NCI-H2107 treated with DMSO at 0.1 percent for 48 hours (cell line): ENCODE data around the gene KCNQ5.
A peak's percentile ranks its signal among the peaks of the same experiment; 100 is the strongest.
"Not testable (repeated sequence)": the region's sequence is repeated elsewhere in the genome, so short reads cannot be mapped to it uniquely, and the experiment has no call there.

Source experiments
- DNase-seq: peaks from one replicate; lab custom pipeline; 2025; ENCODE audit not compliant: unreplicated experiment; lab: John Stamatoyannopoulos, UW

Gene KCNQ5

DNA sequence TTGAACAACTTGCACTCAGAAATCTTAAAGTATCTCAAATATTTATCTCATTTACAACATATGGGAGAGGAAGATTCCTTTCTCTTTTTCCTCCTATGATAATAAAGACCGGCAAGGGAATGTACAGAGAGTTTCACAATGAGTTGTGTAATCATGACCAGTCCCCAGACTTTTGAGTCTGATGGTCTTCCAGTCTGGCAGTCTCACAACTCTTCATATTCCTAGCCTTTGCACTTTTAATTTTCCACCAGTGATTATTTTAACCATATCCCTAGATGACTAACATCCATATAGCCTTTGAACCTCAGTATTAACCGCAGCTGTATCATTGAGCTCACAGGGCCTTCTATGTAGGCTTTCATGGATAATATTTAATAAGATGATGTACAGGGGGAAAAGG, 324.9 kb downstream of the KCNQ5 start:
- DNase-seq = no peak

DNA sequence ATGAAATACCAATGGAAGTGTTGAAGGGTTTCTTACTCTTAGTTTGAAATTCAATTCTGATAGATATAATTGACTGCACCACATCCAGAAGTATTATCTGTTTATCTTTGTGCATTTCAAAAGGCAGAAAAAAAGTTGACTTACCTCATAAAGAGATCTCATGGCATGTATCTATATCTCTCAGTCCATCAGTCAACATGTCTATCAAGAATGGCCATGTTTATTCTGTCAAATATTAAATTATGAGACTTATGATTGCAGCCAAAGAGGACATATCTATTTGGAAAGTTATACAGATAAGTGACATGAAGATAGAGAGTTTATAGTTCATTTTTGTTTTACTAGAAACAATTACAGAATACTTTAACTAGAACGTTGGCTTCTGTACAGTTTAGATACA, 325.7 kb downstream of the KCNQ5 start:
- no peak for DNase-seq

DNA sequence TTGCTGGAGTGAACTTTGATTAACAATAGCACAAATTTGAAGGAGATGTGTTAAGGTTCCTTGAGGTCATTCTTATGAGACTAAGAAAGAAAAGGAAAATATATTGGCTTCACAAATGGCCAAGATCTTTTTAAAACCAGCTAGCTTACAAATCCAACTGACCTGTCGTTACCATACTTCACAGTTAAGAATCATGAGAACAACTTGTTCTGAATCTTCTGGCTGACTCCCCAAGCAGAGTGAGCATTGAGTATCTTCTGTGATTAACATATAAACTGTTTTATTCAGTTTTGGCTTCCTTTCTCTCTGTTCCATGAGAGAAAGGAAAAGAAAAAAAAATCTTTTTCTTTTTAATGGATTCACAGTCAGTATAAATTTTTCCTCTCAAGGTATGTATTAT, 326.3 kb downstream of the KCNQ5 start:
- DNase-seq = no peak

DNA sequence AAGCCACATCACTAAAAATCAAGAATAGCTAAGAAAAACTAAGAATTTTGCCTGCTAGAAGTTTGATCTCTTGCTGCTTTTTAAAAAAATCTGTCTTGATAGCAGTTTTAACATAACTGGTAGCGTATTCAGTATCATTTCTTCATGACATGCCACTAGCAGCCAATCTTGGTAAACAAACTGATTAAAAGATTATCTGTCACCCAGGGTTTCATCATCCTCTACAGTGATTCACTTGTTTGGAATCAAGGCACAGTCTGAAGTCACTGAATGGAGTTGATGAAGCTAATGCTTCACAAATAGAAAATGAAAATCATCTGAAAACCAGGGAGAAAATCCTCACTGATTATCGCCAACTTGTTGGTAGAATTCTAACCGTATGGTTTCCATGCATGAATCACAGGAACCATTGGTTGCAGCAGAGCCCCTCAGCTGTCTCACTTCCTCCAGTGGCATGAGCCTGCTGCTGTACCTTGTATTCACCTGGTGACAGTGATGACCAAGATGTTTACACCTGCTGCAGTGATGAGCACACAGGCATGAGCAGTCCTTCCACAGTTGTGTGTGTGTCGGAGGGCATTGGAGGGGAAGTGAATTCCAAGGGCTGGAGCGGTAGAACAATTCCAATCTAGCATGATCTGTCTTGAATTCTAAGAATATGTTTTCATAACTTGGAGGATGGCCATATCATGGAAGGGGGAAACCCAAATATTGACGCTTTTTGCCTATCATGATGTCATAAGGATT, 328.4 kb downstream of the KCNQ5 start:
- no peak for DNase-seq

DNA sequence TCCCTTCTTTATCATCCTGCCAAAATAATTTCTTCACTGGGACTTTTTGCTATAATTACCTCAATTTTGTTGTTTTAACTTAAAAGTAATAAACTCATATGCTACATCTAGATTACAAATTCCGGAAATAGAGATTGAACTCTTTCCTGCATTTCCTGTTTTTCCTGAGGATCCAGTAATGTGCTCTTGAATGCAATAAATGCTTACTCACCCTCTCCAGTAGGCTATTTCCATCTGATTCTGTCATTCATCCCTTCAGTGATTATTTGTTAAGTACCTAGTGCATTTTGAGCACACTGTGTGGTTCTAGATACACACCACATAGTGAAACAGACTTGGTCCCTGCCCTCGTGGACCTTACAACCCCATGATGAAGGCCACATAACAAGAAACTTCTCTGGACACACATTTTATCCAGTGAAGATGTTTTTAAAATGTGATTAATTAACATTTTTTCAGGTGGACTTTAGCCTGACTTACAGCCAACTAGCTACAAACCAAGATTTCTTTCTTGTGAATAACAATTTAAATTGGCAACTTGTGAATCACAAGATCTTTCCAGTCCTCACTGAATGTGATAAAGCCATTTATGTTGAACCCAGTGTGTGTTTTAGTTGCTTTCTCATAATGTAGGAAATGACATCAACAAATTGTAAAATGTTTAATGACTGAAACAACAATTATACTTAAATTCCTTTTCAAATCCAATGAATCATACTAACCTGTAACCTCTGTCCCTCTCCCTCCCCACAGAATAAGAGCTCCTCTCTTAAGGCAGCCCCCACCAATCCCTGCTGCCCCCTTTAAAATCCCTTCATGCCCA, 331.2 kb downstream of the KCNQ5 start:
- no peak for DNase-seq

DNA sequence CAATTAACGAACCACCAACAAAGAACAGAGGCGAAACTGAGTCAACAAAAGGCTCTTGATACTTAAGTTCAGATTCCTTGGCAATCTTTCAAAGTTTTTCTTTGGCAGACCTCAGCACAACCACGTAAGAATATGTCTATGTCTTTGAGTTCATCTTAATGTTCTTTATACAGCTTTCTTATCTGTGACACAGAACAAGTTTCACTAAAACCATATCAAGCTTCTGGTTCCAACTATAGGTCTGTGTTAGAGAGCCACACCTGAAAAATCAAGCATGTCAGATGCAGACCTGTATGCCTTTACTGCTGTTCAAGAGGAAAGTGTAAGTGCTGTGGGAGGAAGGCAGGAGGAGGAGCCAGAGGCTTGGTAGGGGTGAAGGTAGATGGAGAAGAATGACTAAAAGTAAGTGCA, 332.1 kb downstream of the KCNQ5 start:
- DNase-seq = no peak

DNA sequence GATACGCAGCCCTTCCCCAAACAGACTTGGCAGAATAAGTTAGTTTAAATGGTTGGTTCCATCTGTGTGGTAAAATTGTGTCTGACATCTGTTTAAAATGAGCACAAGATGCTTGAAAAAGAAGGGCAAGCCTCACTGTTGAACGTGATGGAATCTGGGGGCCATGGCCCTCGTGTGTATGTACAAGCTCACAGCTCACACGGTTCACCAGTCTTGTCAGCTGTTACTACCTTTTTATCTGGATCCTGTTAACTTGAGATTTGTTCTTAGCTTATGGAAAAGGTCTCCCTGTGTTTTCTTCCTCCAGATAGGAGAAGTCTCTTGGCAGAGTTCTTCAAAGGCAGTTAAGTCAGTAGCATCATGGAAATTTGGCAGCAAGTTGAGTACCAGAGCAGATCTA, 332.9 kb downstream of the KCNQ5 start:
- no peak for DNase-seq

DNA sequence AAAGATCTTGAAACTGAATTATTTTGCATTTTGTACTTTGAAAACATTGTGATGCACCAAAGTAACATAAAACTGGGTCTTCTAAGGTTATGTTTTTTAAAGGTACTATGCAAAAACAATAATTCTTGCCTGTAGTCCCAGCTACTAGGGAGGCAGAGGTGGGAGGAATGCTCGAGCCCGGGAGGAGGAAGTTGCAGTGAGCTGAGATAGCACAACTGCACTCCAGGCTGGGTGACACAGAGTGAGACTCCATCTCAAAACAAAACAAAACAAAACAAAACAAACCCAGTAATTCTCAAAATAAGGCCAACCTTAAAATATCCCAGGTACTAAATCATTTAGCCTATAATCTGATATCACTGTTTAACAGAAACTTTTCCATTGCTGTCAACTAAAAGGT, 333.8 kb downstream of the KCNQ5 start:
- DNase-seq = no peak

DNA sequence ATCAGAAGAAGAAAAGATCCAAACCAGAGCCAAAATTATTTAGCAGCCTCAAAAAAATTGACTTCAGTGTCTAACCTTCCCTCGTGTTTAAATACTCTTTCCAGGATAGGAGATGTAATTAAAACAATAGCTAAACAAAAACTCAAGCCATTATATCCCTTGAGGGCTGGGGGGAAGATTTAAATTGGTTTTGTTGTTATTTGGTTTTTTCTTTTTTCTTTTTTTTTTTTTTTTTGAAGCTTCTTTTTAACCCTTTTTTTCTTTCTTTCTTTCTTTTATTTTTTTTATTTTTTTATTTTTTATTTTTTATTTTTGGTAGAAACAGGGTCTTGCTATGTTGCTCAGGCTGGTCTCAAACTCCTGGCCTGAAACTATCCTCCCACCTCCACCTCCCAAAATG, 334.4 kb downstream of the KCNQ5 start:
- DNase-seq = no peak

DNA sequence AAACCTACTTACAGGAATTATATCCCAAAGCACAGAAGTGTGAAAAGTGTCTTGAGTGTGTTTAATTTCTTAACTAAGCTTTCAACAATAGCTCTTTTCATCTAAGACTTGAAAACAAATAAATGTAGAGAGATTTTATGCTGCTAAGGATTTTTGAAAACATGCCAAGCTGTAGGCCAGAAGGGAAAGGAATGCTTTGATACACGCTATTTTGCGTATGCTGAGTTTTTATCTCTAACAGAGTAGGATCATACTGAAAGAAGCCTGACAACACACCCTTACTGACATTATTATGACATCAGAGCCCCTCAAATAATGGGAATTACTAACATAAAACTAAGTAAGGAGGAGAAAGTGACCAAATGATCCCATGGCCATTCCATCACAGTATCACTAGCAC, 338.0 kb downstream of the KCNQ5 start:
- no peak for DNase-seq

DNA sequence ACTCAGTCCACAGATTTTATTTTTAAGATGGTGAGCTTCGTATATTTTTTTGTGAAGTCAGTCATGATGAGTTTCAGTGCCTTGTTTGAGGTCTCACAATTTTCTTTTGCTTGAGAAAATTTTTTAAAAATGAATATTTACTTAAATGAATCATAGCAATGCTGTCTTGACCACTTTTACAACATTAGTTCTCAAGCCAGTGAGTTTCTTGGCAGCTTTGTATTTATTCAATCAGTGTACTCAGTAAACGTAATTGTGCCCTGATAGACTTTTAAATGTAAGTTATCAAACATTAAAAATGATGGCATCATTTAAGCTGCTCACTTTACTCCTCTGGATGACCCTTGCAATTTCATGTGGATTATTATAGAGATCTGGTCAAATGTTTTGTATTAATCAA, 342.1 kb downstream of the KCNQ5 start:
- no peak for DNase-seq

DNA sequence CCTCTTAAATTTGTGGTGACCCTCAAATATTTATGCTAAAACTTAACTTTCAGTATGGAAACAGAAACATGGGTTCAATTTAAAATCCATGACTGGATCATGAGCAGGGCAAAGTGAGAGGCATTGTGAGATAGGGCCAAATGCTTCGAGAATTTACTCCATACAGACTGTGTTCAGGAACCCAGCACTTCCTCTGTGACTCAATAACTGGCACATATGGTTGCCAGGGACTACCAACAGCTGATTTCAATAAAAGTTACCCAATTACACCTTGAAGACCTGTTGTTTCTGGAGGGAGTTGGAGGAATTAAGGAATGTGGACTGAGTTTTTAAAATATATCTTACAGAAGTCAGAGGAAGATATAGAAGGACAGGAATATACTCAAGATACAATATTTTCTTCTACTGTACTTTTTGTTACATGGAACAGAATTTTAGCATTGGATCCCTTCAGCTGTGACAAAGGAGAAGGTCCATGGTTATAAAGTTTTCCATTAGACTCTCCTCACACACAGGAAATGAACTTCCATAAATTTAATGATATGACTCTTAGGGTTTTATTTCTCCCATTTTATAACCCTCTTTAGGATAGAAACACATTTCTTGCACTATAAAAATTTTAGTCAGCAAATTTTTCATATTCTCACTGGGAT, 344.9 kb downstream of the KCNQ5 start:
- no peak for DNase-seq

DNA sequence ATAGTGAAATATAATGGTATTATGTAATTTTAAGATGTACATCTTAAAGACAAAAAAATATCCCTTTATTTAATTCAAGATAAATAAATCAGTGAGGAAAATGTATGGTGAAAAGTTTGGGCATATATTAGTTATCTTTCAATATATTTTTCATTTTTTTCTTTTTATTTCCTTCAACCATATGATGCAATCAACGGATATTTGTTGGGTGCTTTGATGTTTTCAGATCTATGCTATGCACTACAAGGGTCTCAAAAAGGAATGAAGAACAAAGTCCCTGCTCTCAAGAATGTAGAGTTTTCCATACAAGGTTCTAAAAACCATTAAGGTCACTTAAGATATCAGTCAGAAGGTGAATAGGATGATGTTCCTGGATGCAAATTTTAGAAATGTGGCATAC, 345.5 kb downstream of the KCNQ5 start:
- no peak for DNase-seq

DNA sequence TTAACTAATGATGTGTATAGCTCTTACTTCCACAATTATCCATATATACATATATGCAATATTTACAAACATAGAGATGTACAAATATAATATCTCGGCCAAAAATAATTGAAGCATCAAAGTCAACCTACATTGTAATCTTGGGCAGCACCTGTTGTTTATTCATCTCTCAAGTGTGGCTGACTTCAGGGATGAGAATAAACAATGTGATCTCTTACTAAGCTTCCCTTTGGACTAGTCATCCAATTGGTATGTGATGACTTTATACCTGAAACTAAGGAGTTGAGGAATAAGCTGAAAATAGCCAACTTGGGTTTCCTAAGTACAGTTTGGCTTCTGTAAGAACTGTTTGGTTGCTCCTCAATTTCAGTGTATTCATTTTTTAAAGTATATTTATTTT, 346.8 kb downstream of the KCNQ5 start:
- DNase-seq = no peak

DNA sequence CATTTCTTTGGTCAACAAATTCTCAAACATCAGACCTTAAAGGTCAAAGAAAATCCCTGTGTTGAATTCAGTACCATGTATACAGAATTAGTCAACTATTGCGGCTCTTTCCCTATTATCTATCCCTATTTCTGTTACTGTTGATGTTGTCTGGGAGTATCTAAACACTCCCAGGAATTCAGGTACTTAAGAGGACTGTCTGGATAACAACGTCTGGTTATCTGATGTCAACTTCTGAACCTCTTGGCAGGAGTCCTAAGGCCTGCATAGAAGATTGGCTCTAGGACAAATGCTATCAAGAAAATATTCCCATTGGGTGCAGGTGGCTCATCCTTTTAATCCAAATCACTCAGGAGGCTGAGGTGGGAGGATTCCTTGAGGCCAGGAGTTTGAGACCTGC, 347.8 kb downstream of the KCNQ5 start:
- no peak for DNase-seq

DNA sequence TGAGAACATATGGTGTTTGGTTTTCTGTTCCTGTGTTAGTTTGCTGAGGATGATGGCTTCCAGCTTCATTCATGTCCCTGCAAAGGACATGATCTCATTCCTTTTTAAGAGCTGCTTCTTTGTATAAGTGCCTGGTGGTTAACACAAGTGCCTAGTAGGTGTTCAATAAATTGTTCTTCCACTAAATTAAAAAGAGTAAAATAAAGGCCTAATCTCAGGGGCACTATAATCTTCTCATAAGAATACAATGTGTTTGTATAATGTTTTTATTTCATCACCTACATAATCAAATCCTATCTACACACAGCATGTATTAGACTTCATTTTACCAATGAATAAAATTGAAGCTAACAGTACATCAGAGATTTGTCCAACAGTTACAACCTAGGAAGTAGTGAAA, 350.7 kb downstream of the KCNQ5 start:
- DNase-seq = peak; percentile 86

DNA sequence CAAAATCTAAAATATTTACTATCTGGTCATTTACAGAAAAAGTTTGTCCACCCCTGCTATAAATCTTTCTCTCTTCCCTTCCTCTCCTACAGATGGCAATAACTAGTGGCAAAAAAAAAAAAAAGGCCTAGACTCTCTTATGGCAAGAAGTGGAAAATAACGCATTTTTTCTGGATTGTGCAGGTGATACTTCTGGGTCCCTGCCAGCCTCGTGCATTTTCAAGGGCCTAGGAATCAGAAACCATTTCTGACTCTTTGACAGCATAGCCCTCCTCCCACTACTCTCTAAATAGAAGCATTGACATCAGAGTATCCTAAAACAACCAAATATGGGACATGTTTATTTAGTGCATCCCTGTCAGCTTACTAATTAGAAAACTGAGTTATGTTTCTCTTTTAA, 352.4 kb downstream of the KCNQ5 start:
- peak; percentile 81 for DNase-seq

DNA sequence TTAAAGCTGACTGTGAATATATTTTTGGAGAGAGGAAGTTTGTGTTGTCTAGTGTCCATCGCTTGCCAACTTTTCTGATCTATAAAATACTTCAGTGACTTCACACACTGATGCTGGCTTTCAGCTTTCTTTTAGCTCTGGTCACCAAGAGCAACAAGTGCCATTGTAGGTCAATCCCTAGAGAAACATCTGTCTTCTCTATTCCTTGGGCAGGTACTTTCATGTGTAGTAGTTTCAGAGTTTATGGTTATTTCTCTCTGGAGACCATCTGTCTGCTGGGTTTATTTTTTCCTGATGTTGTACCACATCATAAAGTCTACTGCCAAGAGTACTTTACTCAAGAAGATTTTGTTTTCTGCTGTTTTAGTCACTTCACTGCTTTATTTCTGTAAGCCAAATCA, 353.5 kb downstream of the KCNQ5 start:
- no peak for DNase-seq

DNA sequence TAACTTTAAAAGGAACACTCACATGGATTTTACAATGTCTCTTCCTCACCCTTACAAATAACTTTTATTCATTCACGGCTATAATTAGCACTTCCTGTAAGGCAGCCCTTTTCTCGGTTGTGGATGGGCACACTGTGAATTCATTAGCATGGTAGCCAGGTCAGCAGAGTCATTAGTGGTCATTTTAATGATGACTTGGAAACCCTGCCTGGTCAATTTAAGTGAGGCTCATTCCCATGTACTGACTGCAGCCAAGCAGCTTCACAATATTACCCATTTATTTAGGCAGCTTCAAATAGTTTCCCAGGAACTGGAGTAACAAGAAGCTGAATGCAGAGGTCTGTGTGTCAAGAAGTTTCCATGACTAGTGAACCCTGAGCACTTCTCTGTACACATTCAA, 354.6 kb downstream of the KCNQ5 start:
- DNase-seq = no peak

DNA sequence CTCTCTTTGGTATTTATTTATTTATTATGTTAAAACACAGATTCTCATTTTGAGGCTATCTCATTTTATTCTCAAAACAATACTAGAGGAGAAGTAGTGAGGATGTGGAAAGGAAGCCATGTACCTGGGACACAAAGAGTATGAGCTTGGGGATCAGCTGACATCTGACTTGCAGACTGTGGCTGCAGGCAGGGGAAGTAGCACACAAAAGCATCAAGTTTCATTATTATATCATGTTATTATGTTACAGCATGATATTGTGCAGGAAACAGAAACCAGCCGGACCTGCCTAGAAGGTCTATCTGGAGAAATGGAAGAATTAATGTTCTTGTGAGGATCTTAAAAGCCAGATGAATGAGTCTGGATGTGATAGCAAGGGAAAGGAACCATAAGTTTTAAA, 355.2 kb downstream of the KCNQ5 start:
- peak; percentile 75 for DNase-seq

DNA sequence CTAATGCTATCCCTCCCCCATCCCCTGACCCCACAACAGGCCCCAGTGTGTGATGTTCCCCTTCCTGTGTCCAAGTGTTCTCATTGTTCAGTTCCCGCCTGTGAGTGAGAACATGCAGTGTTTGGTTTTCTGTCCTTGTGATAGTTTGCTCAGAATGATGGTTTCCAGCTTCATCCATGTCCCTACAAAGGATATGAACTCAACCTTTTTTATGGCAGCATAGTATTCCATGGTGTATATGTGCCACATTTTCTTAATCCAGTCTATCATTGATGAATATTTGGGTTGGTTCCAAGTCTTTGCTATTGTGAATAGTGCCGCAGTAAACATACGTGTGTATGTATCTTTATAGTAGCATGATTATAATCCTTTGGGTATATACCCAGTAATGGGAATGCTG, 356.9 kb downstream of the KCNQ5 start:
- DNase-seq = not testable (repeated sequence)

DNA sequence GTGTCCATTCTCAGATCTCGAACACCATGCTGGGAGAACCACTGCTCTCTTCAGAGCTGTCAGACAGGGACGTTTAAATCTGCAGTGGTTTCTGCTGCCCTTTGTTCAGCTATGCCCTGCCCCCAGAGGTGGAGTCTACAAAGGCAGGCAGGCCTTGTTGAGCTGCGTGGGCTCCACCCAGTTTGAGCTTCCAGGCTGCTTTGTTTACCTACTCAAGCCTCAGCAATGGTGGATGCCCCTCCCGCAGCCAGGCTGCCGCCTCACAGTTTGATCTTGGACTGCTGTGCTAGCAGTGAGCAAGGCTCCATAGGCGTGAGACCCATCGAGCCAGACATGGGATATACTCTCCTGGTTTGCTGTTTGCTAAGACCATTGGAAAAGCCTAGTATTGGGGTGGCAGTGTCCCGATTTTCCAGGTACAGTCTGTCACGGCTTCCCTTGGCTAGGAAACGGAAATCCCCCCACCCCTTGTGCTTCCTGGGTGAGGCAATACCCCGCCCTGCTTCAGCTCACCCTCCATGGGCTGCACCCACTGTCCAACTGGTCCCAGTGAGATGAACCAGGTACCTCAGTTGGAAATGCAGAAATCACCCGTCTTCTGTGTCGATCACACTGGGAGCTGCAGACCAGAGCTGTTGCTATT, 362.4 kb downstream of the KCNQ5 start:
- DNase-seq = not testable (repeated sequence)
